Measurements from ENCODE around the gene NPAS3.

The NPAS3 gene

GRCh38 chr14:33733721-33734120 lies 795.0 kb downstream of the NPAS3 start:
- DNase-seq (ENCODE audit: low read depth in 1 of 2, low spot score in 1 of 2), result no peak
- no peak for TF ChIP-seq REST (IDR thresholded peaks at IDR 0.05; ENCODE audit: insufficient replicate concordance, low read depth)
- no peak for TF ChIP-seq CTCF (IDR thresholded peaks at IDR 0.05; ENCODE audit: insufficient read depth, low read length)
- no peak for TF ChIP-seq GABPA (IDR thresholded peaks at IDR 0.05; ENCODE audit: low read depth)
- no peak for TF ChIP-seq SPI1 (IDR thresholded peaks at IDR 0.05; ENCODE audit: borderline replicate concordance, low read depth)
- TF ChIP-seq POLR2AphosphoS5 (IDR thresholded peaks at IDR 0.05; ENCODE audit: low read depth), result no peak

GRCh38 chr14:33734387-33734786 lies 795.7 kb downstream of the NPAS3 start:
- TF ChIP-seq CTCF (IDR thresholded peaks at IDR 0.05; ENCODE audit: insufficient read depth, low read length), result no peak
- no peak for TF ChIP-seq GABPA (IDR thresholded peaks at IDR 0.05; ENCODE audit: low read depth)
- no peak for TF ChIP-seq SPI1 (IDR thresholded peaks at IDR 0.05; ENCODE audit: borderline replicate concordance, low read depth)
- TF ChIP-seq POLR2AphosphoS5 (IDR thresholded peaks at IDR 0.05; ENCODE audit: low read depth), result no peak
- TF ChIP-seq REST (IDR thresholded peaks at IDR 0.05; ENCODE audit: insufficient replicate concordance, low read depth), result no peak
- DNase-seq (ENCODE audit: low read depth in 1 of 2, low spot score in 1 of 2), result no peak
- no peak overlapping the region for H3K27ac ChIP-seq (replicated peaks)
- no peaks in the 10 kb centered on the region for H3K27me3 ChIP-seq (ENCODE audit: insufficient read depth, poor library complexity, severe bottlenecking)
- H3K4me3 ChIP-seq (replicated peaks; ENCODE audit: insufficient read depth, low read length), result no peak overlapping the region

More at GRCh38 chr14:33733721-33734120, 795.0 kb downstream of the NPAS3 start:
- H3K27me3 ChIP-seq (ENCODE audit: insufficient read depth, poor library complexity, severe bottlenecking), result no peaks in the 10 kb centered on the region
- no peak overlapping the region for H3K4me3 ChIP-seq (replicated peaks; ENCODE audit: insufficient read depth, low read length)
- H3K27ac ChIP-seq (replicated peaks), result no peak overlapping the region

GRCh38 chr14:33736299-33736825 lies 797.7 kb downstream of the NPAS3 start:
- DNase-seq (ENCODE audit: low read depth in 1 of 2, low spot score in 1 of 2), result no peak
- TF ChIP-seq SPI1 (IDR thresholded peaks at IDR 0.05; ENCODE audit: borderline replicate concordance, low read depth) (no peak), POLR2AphosphoS5 (IDR thresholded peaks at IDR 0.05; ENCODE audit: low read depth) (no peak), REST (IDR thresholded peaks at IDR 0.05; ENCODE audit: insufficient replicate concordance, low read depth) (no peak)
- Histone ChIP-seq H3K27ac (replicated peaks) (no peak overlapping the region), H3K27me3 (ENCODE audit: insufficient read depth, poor library complexity, severe bottlenecking) (no peaks in the 10 kb centered on the region), H3K4me3 (replicated peaks; ENCODE audit: insufficient read depth, low read length) (no peak overlapping the region)

Data from HL-60 (cell line).